A549 (cell line): ENCODE results near the gene FAT1.

Experiments used
- EP300 ChIP-seq, 2 experiments: fragments of >200 bp; sonication (Bioruptor Twin); formaldehyde crosslinking; IDR thresholded peaks; 2 replicates in 1 of 2; 3 replicates in 1 of 2; pipeline ENCODE4 v1.6.1; 2016 to 2017
- MAZ ChIP-seq: fragments of 150-350 bp; IDR thresholded peaks from 2 replicates; pipeline ENCODE4 v1.6.1; 2014; ENCODE audit warnings: antibody characterized with exemption, low read depth, low read length, borderline replicate concordance
- NR3C1 ChIP-seq: fragments of >200 bp; sonication (Bioruptor Twin); formaldehyde crosslinking; IDR thresholded peaks from 3 replicates; pipeline ENCODE4 v1.6.1; 2017
- POLR2A ChIP-seq: IDR thresholded peaks from 2 replicates; pipeline ENCODE4 v1.6.1; 2012; ENCODE audit warnings: mild to moderate bottlenecking, low read length
- RFX5 ChIP-seq: fragments of 450-650 bp; IDR thresholded peaks from 2 replicates; pipeline ENCODE4 v1.7.1; 2014; ENCODE audit warnings: antibody characterized with exemption, mild to moderate bottlenecking, moderate library complexity

DNA sequence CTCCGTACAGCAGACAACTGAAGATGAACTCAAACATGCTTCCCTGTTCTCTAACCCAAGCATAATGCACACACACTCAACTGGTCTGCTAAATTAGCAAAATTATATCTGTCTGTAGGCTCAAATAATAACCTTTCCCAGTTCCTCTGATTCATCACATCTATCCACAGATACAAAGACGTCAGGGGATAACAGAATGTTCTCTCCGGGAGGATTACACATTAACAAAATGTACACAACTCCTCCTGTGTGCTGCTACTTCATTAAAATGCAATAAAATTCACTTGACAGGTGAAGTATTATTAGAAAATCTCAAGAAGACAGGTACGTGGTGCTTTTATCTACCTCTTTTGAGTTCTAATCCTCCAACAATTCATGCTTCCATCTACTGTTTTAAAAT lies 57.4 kb downstream of the FAT1 start:
- TF ChIP-seq POLR2A (no peak), EP300 (IDR thresholded peaks at IDR 0.05) (no peak), MAZ (no peak), RFX5 (no peak), NR3C1 (no peak)
